ENCODE measurements around the gene EEFSEC.

GRCh38 chr3:128257632-128258031 is 104.4 kb downstream of the EEFSEC start:
- no peak for TF ChIP-seq POLR2A (IDR thresholded peaks at IDR 0.05; ENCODE audit: low read depth, low read length)
- no peak for TF ChIP-seq TAF1 (IDR thresholded peaks at IDR 0.05; ENCODE audit: borderline replicate concordance, low read depth, low read length)

Data from GM12892 (cell line).